Chondrocyte (in vitro differentiated cells): Measurements from ENCODE around the gene CACHD1. TPM values are rescaled to one million over a fixed set of nuclear protein-coding genes. Genes with fewer than 3 reads are reported as not detected.

Experiments used
- DNase-seq: peaks from one replicate; pipeline ENCODE4 v3.0.0; 2021; ENCODE audit warnings: mixed read lengths, low spot score
- H3K27ac Mint-ChIP-seq: one replicate; pipeline ENCODE4 v1.8.0; 2021; ENCODE audit warnings: mild to moderate bottlenecking, moderate library complexity, mixed read lengths; ENCODE audit not compliant: unreplicated experiment
- H3K27me3 Mint-ChIP-seq: 2 replicates; pipeline ENCODE4 v1.8.0; 2021; ENCODE audit warnings: low read depth, mixed read lengths
- H3K36me3 Mint-ChIP-seq: 2 replicates; pipeline ENCODE4 v1.8.0; 2021; ENCODE audit warnings: low read depth, mixed read lengths
- H3K4me1 Mint-ChIP-seq: 2 replicates; pipeline ENCODE4 v1.8.0; 2021; ENCODE audit warnings: low read depth, mild to moderate bottlenecking, mixed read lengths
- H3K4me3 Mint-ChIP-seq: one replicate; pipeline ENCODE4 v1.8.0; 2021; ENCODE audit warnings: mild to moderate bottlenecking, moderate library complexity, mixed read lengths; ENCODE audit not compliant: unreplicated experiment
- H3K9me3 Mint-ChIP-seq: 2 replicates; pipeline ENCODE4 v1.8.0; 2021; ENCODE audit warnings: low read depth, mixed read lengths
- total RNA-seq: library from RNA; stranded (reverse); gene quantifications from 3 replicates; pipeline ENCODE4 v1.2.1, GENCODE V29; 2021
- TF ChIP-seq, protein P1 (sequence below): fragments of 200-600 bp; sonication (generic); IDR thresholded peaks from 2 replicates; pipeline ENCODE4 v1.5.0; 2021; ENCODE audit warnings: antibody characterized with exemption, mild to moderate bottlenecking, moderate library complexity

Gene CACHD1
- total RNA-seq, 1 donor from 2014 or later: 10.5 TPM

DNA sequence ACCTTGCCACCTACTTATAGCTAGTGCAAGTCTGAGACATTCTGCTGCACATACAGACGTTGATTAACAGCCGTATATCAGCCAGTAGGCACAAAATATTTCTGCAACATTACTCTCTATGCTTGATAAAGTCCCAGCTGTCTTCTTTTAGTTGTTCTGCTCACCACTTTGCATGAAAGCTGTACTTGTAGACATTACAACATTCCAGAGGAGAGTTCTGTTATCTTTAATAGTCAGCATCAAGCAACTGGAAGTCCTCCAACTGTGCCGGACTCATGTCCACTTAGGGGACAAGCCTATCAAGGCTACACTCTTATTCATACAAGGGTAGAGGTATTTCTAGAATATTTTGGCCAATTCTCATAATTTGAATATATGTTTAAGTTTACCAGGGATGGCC lies 50.0 kb downstream of the CACHD1 start:
- H3K4me1 Mint-ChIP-seq: peaks cover 86% of the 10 kb centered on the region
- H3K4me3 Mint-ChIP-seq: no peak overlapping the region
- H3K9me3 Mint-ChIP-seq: no peaks in the 10 kb centered on the region
- H3K36me3 Mint-ChIP-seq: no peaks in the 10 kb centered on the region
- TF ChIP-seq, protein P1, sequence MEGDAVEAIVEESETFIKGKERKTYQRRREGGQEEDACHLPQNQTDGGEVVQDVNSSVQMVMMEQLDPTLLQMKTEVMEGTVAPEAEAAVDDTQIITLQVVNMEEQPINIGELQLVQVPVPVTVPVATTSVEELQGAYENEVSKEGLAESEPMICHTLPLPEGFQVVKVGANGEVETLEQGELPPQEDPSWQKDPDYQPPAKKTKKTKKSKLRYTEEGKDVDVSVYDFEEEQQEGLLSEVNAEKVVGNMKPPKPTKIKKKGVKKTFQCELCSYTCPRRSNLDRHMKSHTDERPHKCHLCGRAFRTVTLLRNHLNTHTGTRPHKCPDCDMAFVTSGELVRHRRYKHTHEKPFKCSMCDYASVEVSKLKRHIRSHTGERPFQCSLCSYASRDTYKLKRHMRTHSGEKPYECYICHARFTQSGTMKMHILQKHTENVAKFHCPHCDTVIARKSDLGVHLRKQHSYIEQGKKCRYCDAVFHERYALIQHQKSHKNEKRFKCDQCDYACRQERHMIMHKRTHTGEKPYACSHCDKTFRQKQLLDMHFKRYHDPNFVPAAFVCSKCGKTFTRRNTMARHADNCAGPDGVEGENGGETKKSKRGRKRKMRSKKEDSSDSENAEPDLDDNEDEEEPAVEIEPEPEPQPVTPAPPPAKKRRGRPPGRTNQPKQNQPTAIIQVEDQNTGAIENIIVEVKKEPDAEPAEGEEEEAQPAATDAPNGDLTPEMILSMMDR: no peak
- no peak for DNase-seq
- H3K27me3 Mint-ChIP-seq: no peaks in the 10 kb centered on the region
- H3K27ac Mint-ChIP-seq: peak overlapping the region; percentile 24

DNA sequence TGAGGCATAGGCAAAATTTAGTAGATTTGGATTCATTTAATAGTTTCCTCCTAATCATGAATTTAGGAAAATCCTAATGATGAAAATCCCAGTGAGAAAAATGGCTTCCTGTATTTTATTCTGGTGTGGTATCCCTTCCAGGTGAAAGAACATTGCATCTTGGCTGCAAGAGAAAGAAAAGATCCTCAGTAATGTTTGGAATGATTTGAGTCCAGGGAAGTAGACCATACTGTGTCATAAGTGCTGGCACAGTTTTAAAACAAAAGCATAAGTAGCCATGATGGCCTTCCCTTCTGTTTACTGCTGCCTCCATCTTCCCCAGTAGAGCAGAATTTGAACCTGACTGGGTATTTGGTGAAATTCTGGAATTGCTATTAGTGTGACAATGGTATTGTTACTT lies 52.8 kb downstream of the CACHD1 start:
- Mint-ChIP-seq H3K27me3 (no peaks in the 10 kb centered on the region), H3K4me3 (no peak overlapping the region), H3K36me3 (no peaks in the 10 kb centered on the region), H3K4me1 (peaks cover 84% of the 10 kb centered on the region), H3K9me3 (no peaks in the 10 kb centered on the region), H3K27ac (peak overlapping the region; percentile 25)
- no peak for DNase-seq
- TF ChIP-seq, protein P1: no peak

DNA sequence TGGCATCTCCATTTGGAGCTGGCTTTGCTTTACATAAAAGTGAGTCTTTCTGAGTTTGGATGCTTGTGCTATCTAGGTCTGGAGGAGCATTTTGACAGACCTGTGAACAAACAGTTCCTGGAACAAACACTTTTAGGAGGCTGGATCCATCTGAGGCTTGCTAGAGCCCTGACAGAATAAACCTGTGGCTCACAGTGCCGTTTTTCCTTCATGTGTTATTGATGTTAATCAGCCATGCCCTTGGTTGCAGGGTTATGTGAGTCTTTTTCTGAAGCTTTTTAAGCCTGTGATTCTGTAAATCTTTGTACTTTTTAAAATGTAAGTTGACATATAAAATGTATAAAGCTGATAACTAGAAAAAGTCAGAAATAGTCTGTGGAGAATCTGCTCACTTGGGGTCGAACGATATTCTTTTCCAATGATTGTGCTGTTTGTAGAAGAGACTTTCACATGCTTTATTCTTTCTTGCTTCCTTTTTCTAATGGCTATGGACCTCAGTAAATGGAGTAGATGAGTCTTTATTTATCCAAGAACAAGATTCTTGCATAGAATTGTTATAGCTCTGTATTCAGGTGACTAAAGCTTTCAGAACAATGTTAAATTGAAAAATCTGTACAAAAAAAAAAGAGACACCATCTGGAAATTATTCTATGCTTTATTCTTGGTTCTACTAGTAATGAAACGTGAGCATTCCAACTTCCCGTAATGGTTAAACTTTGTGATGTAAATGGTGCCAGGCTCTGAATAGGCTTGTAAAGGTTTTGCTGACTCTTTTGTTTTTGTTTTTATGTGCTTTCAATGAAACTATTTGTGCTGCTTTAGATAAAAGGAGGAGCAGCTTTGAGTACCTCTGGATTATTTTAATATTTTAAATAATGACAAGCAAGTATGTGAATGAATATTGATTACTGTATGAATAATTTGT lies 53.7 kb downstream of the CACHD1 start:
- Mint-ChIP-seq H3K9me3 (no peaks in the 10 kb centered on the region), H3K4me1 (peaks cover 77% of the 10 kb centered on the region), H3K4me3 (no peak overlapping the region)

DNA sequence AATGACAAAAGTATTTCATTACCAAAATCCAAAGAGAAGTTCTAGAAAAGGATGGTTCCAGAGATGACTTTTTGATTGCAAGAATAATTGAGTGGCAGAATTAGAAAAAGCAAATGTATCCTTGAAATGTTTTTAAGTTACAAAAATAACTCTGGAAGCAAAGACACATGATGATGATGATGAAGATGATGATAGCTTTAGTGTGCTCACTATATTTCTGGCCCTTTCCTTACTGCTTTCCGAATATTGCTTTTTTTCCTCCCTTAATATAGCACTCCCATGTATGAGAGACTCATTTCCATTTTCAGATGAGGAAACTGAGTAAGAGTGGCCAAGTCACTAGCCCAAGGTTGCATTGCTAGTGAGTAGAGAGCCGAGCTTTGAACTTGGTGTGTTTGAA lies 54.7 kb downstream of the CACHD1 start:
- Mint-ChIP-seq H3K4me1 (peaks cover 67% of the 10 kb centered on the region), H3K27ac (no peak overlapping the region), H3K36me3 (no peaks in the 10 kb centered on the region), H3K9me3 (no peaks in the 10 kb centered on the region), H3K27me3 (no peaks in the 10 kb centered on the region), H3K4me3 (no peak overlapping the region)
- DNase-seq: no peak
- TF ChIP-seq, protein P1: no peak

More for the DNA sequence above, 53.7 kb downstream of the CACHD1 start:
- TF ChIP-seq, protein P1: no peak
- H3K27ac Mint-ChIP-seq: no peak overlapping the region
- no peaks in the 10 kb centered on the region for H3K27me3 Mint-ChIP-seq
- no peaks in the 10 kb centered on the region for H3K36me3 Mint-ChIP-seq
- no peak for DNase-seq

DNA sequence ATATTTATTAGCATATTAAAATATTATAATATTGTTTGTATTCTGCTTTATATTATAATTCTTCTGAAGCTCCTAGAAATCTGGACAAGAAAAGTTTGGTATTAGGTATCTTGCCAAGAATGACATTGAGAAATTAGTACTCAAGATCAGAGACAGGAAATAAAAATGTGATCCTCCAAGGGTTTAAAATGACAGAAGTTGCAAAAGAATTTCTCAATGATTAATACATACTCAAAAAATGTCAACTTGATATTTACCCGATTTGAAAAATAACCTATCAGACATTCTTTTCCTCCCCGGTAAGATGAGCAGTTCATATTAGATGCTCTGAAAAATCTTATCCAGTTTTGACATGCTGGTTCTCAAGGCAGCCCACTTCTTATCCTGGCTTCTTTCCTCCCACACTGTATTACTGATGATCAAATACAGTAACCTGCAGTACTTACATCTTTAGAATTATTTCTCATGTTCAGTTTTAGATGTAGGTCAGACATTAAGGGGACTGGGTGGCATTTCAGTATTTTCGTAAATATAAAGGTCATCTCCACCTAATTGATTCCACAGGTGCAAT lies 55.3 kb downstream of the CACHD1 start:
- TF ChIP-seq, protein P1: no peak
- H3K27ac Mint-ChIP-seq: peak overlapping the region; percentile 70
- DNase-seq: no peak
- no peaks in the 10 kb centered on the region for H3K27me3 Mint-ChIP-seq
- no peaks in the 10 kb centered on the region for H3K36me3 Mint-ChIP-seq
- no peaks in the 10 kb centered on the region for H3K9me3 Mint-ChIP-seq
- peaks cover 65% of the 10 kb centered on the region for H3K4me1 Mint-ChIP-seq
- H3K4me3 Mint-ChIP-seq: no peak overlapping the region
